KBM-7 (cell line): ENCODE measurements around the gene MAN1B1.

Experiments
- DNase-seq: peaks from one replicate; pipeline ENCODE4 v3.0.0-alpha.2; 2015
- in situ Hi-C: fragments of 300-500 bp; cut with MboI; formaldehyde crosslinking; loops from 2 replicates; pipeline ENCODE4 v1.14.3; 2020; ENCODE audit warnings: low sequenced_read_pairs, low pct_unique_long_range_greater_than_20kb, mixed read lengths

The MAN1B1 gene

GRCh38 chr9:137149942-137150616 lies 63.3 kb downstream of the MAN1B1 start:
- DNase-seq, result no peak
- in situ Hi-C loops, result no loop called here

DNA sequence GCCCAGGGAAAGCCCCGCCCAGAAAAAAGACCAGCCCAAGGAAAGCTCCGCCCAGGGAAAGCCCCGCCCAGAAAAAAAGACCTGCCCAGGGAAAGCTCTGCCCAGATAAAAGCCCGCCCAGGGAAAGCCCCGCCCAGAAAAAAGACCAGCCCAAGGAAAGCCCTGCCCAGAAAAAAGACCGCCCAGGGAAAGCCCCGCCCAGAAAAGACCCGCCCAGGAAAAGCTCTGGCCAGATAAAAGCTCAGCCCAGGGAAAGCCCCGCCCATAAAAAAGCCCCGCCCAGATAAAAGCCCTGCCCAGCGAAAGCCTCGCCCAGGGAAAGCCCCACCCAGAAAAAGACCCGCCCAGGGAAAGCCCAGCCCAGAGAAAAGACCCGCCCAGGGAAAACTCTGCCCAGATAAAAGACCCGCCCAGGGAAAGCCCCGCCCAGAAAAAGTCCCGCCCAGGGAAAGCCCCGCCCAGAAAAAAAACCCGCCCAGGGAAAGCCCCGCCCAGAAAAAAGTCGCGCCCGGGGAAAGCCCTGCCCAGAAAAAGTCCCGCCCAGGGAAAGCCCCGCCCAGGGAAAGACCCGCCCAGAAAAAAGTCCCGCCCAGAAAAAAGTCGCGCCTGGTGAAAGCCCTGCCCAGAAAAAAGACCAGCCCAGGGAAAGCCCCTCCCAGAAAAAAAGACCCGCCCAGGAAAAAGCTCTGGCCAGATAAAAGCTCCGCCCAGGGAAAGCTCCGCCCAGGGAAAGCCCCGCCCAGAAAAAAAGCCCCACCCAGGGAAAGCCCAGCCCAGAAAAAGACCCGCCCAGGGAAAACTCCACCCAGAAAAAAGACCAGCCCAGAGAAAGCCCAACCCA lies 64.1 kb downstream of the MAN1B1 start:
- peak; percentile 97 for DNase-seq
- in situ Hi-C loops, result no loop called here

- in situ Hi-C loops, result no loop called here
- no peak for DNase-seq
Measured at GRCh38 chr9:137152844-137153405, 66.1 kb downstream of the MAN1B1 start.

DNA sequence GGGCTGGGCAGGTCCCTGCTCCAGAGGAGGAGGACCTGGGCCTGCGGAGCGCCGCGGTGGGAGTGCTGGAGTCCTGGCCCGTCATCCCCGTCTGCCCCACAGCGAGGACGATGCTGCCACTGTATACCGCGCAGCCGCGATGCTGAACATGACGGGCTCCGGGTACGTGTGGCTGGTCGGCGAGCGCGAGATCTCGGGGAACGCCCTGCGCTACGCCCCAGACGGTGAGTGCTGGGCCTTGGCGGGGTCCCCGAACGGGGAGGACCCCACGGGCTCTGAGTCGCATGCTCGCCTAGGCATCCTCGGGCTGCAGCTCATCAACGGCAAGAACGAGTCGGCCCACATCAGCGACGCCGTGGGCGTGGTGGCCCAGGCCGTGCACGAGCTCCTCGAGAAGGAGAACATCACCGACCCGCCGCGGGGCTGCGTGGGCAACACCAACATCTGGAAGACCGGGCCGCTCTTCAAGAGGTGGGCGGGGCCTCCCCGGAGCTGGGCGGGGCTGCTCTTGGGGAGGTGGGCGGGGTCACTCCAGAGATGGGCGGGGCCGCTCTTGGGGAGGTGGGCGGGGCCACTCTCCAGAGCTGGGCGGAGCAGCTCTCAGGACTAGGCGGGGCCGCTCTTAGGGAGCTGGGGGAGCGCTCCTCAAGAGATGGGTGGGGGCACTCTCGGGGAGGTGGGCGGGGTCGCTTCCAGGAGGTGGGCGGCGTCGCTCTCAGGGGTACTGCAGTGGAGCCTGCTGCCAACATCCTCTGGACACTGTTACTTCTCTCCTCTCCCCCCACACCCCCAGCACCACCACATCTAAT lies 70.0 kb downstream of the MAN1B1 start:
- DNase-seq, result no peak
- in situ Hi-C loops, result no loop called here

DNA sequence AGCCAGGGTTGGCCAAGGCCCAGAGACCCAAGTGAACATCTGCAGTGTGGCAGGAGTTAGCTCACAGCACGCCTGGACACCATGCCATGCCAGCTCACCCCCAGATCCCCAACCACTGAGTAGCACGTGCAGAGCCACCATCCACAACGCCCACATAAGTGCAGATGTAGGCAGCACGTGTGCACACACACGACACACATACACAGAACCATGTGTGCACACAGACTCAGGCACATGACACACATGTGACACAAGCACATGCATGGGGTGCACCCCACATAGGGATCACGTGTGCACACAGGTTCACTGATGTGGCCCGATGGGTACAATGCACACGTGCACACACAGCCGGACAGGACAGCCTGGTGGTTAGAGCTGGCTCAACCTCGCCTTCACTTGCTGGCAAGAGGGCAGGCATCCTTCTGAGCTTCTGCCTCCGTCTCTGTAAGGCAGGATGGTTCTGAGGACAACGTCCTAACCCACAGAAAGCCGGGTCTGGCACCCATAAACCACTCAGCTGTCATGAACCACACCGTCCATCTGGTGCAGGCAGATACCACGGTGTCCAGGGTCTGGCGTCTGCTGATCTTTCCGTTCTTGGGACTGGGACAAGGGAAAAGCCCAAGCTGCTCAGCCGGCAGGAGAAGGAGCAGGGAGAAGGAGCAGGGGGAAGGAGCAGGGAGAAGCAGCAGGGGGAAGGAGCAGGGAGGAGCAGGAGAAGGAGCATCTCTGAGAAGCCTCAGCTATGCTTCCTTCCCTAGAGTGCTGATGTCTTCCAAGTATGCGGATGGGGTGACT lies 71.0 kb downstream of the MAN1B1 start:
- in situ Hi-C loops, result no loop called here

GRCh38 chr9:137158625-137159024 lies 71.8 kb downstream of the MAN1B1 start:
- in situ Hi-C loops, result no loop called here

More for the DNA sequence above, 71.0 kb downstream of the MAN1B1 start:
- no peak for DNase-seq

More at GRCh38 chr9:137158625-137159024, 71.8 kb downstream of the MAN1B1 start:
- DNase-seq, result no peak
